ENCODE results near the gene MEFV. TPM values are rescaled to one million over a fixed set of nuclear protein-coding genes. Genes with fewer than 3 reads are reported as not detected.

MEFV gene
- total RNA-seq, 4 donors from 2014 or later, result 3.0 to 7.7 (median 5.2) TPM

DNA sequence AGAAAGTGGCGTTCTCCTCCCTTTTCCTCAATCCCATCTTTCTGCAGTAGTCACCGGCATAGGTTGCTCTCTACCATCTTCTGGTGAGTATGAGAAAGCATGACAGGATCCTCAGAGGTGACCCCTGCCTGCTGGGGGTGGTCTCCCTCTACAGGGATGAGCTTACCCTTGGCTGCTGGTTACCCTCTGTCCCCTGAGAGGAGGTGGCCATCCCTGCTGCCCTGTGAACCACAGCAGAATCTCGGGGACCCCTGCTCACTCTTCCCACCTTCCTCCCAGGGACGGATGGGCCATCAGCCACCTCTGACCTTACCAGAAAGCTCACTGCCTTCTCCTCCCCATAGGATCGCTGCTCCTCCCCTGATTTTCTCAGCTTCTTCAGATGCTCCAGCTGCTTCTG is 7.8 kb downstream of the MEFV start:
- TF ChIP-seq, protein P1, sequence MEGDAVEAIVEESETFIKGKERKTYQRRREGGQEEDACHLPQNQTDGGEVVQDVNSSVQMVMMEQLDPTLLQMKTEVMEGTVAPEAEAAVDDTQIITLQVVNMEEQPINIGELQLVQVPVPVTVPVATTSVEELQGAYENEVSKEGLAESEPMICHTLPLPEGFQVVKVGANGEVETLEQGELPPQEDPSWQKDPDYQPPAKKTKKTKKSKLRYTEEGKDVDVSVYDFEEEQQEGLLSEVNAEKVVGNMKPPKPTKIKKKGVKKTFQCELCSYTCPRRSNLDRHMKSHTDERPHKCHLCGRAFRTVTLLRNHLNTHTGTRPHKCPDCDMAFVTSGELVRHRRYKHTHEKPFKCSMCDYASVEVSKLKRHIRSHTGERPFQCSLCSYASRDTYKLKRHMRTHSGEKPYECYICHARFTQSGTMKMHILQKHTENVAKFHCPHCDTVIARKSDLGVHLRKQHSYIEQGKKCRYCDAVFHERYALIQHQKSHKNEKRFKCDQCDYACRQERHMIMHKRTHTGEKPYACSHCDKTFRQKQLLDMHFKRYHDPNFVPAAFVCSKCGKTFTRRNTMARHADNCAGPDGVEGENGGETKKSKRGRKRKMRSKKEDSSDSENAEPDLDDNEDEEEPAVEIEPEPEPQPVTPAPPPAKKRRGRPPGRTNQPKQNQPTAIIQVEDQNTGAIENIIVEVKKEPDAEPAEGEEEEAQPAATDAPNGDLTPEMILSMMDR (IDR thresholded peaks at IDR 0.05; ENCODE audit: low read depth), result no peak

- TF ChIP-seq, protein P1 (IDR thresholded peaks at IDR 0.05; ENCODE audit: low read depth), result no peak
Observed at GRCh38 chr16:3246876-3247275, 9.6 kb downstream of the MEFV start.

DNA sequence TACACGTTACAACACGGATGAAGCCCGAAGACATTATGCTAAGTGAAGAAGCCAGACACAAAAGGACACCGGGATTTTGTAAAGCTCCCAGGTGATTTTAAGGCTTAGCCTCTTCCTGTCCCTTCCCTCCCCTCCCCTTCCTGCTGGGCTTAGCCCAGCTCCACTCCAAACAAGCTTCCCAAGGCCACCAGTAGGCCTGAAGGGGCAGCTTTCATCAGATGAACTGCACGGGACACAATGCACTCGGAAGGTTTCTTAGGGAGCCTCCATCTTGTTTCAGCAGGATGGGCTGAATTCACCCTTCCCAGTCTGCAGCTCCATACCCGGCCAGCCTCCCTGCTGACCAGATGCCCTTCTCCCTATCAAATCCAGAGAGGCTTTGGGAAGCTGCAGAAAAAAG is 10.4 kb downstream of the MEFV start:
- TF ChIP-seq, protein P1 (IDR thresholded peaks at IDR 0.05; ENCODE audit: low read depth), result no peak

GRCh38 chr16:3243882-3244281 is 12.6 kb downstream of the MEFV start:
- TF ChIP-seq, protein P1 (IDR thresholded peaks at IDR 0.05; ENCODE audit: low read depth), result no peak

DNA sequence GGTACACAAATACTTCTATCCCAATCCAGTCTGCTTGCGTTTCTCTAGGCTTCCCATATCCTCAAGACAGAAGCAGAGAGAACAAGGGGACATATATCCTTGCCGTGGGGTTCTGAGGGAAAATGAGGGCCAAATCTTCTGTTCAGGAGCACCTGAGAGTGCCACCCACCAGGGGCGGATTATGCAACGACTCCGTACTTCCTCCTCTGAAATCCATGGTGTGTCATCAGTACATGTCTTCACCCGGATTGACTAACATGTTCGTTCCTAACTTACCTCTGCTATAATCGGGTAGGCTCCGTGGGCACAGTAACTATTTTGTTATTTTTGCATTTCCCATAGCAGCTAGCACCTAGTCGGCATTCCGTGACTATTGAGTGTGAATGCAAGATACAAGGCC is 13.7 kb downstream of the MEFV start:
- TF ChIP-seq, protein P1 (IDR thresholded peaks at IDR 0.05; ENCODE audit: low read depth), result no peak

DNA sequence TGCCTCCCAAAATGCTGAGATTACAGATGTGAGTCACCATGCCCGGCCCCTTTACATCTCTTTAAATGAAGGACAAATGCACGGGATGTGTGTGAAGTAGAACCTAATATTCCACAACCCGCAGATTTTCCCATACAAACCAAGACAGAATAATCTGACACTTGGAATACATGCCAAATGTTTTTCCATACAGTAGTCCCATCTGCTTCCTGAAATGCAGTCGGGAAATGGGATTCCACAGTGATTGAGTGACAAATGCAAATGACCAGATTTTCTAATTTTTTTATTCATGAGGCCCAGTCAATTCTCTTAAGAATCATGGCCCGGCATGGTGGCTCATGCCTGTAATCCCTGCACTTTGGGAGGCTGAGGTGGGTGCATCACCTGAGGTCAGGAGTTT is 14.7 kb downstream of the MEFV start:
- TF ChIP-seq, protein P1 (IDR thresholded peaks at IDR 0.05; ENCODE audit: low read depth), result no peak

DNA sequence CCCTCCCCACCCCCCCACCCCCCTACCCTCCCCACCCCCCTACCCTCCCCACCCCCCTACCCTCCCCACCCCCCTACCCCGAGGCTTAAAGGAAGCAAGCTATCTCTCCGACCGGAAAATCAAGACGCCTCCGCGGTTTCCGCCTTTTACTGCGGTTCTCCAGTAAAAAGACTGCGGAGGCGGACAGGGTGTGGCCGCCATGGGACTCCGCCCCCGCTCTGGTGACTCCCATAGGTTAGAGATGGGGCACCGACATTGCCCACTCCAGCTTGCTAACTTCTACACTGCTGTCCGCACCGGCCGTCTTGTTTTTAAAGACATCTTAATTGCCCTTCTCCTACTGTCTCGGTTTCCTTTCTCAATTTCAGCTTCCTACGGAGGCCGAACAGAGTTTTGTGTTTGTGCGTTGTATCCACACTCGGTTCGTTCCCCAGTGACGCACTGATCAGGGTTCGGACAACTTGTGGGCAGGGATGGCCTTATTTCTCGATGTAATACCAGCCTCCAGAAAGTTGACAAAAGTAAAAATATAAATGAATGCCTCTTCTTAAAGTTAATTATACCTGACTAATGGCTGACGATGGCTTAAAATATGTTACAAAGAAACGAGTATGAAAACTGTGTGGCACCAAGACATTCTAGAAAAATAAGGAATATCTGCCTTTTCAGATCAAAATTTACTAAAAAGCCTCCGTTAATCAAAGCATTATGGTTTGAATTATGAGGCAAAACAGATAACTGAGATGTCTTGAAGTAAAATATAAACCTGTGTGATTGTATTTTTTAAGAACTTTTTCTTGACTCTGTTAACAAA is 20.4 kb downstream of the MEFV start:
- TF ChIP-seq, protein P1 (IDR thresholded peaks at IDR 0.05; ENCODE audit: low read depth), result no peak

Data from subcutaneous adipose tissue (tissue), 4 donors.